Eye (tissue), 1 donor: ENCODE data around the gene PTPN1.

Experiments used
- DNase-seq: peaks from one replicate; pipeline ENCODE4 v3.0.0-alpha.2; 2015

Gene PTPN1

DNA sequence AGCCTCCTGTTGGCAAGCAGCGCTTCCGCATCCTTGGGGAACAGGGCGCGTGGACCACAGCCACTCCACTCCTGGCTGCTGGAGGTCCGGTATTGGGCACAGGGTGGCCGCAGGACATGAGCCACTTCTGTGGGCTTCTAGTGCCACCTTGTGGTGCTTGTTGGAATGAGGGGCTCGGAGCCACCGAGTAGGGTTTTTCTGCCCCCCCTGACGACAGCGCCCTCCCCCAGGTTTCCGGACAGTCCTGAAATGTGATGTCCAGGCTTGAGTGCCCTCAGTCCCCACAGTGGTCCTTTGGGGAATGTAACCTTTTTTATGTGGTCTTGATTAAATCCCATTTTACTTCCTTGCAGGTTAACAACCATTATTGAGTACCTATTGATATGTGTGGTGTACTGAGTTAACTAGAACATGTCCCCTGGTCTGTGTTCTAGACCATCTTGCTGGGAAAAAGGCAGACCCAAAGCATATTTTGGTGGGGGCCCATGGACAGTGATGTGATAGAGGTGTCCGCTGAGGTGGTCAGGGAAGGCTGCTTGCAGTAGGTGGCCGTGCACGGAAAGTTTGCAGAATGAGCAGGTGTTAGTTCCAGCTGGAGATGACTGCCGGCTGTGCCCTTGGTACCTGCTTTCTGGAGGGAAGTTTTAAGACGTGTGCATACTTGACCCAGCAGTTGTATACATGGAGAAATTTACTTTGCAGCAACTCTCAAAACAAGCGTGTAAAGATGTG is 70.0 kb downstream of the PTPN1 start:
- DNase-seq: peak; percentile 66

DNA sequence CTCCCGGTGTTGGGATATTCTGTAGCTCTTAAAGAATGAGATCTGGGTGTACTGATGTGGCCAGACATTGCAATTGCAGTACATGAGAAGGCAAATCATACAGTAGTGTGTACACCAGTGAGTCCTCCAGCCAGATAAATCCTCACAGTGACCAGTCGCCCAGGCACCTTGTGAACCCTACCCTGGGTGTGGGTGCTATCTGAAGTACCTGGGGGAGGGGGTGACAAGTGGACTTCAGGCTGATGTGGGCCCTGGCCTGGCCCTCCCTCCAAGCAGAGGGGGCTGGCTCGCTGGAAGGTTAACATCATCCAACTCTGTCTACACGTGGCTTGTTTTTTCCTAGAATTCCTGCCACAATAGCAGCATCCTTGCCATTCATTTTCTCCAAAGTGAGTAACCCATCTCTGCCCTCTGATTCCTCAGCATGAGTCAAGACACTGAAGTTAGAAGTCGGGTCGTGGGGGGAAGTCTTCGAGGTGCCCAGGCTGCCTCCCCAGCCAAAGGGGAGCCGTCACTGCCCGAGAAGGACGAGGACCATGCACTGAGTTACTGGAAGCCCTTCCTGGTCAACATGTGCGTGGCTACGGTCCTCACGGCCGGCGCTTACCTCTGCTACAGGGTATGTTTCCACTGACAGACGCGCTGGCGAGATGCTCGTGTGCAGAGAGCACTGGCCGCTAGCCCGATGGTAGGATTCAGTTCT is 70.8 kb downstream of the PTPN1 start:
- no peak for DNase-seq

DNA sequence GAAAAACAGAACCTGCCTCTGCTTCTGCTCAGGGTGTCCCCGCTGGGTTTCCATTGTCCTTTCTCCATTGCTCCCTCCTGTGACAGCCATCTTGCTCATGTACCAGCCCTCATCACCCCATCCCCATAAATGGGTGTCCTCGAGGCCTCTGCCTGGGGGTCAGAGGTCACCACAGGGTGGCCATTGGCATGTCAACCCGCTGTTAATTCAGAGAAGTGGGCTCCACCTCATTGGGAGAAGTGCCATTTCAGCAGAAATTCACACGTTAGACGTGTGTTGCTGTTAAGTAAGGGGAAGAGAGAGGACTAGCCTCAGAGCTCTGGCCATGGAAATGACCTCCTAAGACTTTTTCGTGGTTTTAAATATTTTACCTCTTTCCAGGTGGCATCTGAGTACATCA is 71.9 kb downstream of the PTPN1 start:
- DNase-seq: no peak

- DNase-seq: no peak
Observed at GRCh38 chr20:50582591-50583234, 72.5 kb downstream of the PTPN1 start.

DNA sequence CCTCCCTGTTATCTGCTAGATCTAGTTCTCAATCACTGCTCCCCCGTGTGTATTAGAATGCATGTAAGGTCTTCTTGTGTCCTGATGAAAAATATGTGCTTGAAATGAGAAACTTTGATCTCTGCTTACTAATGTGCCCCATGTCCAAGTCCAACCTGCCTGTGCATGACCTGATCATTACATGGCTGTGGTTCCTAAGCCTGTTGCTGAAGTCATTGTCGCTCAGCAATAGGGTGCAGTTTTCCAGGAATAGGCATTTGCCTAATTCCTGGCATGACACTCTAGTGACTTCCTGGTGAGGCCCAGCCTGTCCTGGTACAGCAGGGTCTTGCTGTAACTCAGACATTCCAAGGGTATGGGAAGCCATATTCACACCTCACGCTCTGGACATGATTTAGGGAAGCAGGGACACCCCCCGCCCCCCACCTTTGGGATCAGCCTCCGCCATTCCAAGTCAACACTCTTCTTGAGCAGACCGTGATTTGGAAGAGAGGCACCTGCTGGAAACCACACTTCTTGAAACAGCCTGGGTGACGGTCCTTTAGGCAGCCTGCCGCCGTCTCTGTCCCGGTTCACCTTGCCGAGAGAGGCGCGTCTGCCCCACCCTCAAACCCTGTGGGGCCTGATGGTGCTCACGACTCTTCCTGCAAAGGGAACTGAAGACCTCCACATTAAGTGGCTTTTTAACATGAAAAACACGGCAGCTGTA is 73.4 kb downstream of the PTPN1 start:
- no peak for DNase-seq

- no peak for DNase-seq
Observed at GRCh38 chr20:50584687-50585086, 74.5 kb downstream of the PTPN1 start.

DNA sequence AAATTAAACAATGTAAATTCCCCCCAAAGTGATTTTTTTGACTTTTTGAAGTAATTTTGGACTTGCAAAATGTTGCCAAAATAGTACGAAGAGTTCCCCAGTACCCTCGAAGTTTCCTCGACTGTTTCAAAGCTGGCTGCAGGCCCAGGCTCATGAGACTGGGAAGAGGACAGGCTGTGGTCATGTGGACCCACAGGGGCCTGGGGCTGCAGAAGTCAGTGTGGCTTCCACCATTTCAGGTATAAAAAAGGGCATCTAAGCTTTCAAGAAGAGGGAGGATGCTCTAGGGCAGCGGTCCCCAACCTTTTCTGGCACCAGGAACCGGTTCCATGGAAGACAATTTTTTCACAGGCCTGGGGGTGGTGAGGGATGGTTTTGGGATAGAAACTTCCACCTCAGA is 75.0 kb downstream of the PTPN1 start:
- DNase-seq: no peak

DNA sequence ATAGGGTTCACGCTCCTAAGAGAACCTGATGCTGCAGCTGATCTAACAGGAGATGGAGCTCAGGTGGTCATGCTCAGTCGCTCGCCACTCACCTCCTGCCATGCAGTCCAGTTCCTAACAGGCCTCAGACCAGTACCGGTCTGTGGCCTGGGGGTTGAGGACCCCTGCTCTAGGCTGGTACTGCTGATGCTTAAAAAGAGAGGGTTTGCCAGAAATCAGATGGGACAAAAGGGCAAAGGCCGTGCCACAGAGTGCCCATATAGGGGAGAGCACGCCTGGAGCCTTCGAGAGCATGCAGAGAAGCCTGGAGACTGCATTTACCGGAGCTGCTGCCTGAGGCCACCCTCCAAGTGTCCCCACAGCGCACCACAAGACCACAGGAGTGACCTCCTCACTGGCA is 75.5 kb downstream of the PTPN1 start:
- no peak for DNase-seq

DNA sequence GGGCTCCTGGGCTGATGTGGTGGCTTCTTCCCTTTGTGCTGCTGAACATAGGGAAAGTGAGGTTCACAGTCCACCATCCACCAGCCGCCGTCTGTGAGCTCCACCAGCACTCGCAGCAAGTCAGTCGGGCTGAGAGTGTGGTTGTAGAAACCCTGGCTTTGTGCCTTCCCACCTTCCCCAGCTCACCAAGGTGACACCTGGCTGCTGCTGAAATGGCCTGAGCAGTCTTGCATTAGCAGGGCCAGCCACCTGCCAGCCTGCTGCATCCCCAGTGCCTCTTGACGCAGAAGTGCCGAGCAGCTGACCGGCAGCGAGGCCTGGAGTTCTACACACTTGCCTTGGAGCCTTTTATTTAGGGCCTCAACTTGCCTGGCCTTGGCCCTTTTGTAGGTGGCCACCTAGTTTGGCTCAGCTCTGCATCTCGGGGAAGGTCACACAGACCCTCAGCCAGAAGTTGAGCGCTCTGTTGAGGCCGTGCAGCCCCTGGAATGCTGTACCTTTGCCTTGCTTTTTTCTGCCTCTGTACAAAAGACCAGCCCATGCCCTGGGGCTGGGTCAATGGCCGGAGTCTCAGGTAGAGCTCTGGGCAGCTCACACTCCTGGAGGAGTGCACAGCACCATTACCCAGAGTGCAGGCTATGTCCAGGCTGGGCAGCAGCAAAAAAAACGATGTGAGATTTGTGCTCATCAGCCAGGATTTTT is 76.5 kb downstream of the PTPN1 start:
- DNase-seq: no peak

DNA sequence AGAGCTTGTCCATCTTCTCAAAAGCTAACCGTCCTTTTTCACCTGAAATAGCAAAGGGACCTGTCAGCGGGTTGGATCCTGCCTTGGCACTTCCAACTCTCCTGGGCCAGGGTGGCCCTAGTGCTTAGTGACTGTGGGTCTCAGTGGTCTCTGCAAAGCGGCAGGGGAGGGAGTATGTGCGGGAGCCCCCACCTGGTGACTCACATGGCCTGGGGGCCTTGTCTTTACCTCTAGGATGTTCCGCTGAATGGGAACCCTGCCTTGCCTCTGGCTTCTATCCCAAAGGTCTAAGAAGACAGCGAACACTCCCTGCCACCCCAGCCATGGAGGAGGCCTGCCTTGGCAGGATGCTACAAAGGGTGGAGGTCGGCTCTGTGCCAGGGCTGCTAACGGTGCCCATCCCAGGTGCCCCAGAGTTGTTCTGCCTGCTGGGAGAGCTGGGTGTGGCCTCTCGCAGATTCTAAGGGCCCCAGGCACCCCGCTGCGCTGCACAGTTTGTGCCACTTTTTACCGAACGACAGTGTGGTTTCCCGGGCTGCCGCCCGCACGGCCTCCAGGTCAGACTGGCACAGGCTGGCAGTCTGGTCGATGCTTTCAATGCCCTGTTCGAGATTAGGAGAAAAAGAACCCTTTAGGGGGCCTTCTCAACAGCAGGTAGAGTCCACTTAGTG is 77.2 kb downstream of the PTPN1 start:
- DNase-seq: no peak

GRCh38 chr20:50588034-50588736 is 78.0 kb downstream of the PTPN1 start:
- DNase-seq: peak; percentile 70

DNA sequence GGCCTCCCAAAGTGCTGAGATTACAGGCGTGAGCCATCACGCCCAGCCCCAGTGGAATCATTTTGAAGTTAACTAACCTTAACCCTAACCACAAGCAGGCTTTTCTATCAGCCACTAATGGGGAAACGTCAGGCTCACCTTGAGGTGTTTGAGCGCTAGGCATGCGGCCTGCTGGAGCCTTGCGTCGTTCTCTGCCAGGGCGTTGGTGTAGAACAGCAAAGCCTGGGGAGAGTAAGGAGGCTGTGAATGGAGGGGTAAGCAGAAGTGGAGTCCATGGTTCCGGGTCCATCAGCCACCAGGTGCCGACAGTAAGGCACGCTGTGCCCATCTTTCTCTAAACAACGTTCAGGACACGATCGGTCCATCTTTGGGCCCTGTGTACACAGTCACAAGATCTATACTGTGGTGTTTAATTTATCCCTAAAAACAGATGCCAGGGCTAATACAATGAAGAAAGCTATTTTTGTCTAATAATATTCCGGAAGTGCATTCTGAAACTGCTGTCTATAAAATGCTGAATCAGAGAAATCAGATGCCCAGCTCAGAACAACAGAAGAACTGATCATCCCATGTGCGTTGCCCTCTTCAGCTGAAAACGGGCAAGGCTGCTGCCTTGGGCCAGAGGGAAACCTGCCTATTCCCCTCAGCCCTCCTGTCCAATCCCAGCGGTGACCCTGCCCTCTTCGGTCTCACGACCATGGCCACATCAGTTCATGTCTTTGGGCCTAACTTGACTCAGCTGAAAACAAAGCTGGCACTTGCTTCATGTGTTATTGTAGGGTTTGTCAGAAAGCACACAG is 79.6 kb downstream of the PTPN1 start:
- DNase-seq: no peak

DNA sequence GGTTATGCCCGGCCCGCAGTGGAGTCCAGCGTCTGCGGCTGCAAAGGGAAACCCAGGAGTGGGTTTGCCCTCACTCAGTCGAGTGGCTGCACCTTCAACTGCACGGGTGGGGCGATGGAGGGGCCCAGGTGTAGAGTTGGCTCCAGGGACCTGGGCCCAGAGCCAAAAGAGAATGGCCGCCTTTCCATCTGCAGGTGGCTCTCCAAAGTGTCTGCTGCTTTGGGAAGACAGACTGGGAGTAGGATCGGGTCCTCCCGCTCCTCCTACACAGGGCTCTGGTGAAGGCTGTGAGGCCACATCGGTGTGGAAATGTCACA is 80.1 kb downstream of the PTPN1 start:
- no peak for DNase-seq

GRCh38 chr20:50591233-50591852 is 81.2 kb downstream of the PTPN1 start:
- DNase-seq: no peak

GRCh38 chr20:50592282-50593004 is 82.3 kb downstream of the PTPN1 start:
- DNase-seq: no peak

DNA sequence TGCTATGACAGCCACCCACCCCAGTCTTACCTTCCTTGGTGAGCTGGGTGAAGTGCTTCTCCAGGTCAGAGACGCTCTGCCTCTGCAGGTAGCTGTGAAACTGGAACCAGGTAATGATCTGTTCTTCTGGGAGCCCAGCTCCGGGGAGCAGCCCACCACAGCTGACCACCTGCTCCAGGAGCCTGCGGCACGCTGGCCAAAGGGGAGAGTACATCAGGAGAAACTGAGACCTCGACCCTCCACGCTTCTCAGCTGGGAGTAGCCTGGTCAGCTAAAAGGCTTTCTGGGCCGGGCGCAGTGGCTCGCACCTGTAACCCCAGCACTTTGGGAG is 82.8 kb downstream of the PTPN1 start:
- DNase-seq: no peak

GRCh38 chr20:50594231-50594590 is 84.0 kb downstream of the PTPN1 start:
- no peak for DNase-seq

DNA sequence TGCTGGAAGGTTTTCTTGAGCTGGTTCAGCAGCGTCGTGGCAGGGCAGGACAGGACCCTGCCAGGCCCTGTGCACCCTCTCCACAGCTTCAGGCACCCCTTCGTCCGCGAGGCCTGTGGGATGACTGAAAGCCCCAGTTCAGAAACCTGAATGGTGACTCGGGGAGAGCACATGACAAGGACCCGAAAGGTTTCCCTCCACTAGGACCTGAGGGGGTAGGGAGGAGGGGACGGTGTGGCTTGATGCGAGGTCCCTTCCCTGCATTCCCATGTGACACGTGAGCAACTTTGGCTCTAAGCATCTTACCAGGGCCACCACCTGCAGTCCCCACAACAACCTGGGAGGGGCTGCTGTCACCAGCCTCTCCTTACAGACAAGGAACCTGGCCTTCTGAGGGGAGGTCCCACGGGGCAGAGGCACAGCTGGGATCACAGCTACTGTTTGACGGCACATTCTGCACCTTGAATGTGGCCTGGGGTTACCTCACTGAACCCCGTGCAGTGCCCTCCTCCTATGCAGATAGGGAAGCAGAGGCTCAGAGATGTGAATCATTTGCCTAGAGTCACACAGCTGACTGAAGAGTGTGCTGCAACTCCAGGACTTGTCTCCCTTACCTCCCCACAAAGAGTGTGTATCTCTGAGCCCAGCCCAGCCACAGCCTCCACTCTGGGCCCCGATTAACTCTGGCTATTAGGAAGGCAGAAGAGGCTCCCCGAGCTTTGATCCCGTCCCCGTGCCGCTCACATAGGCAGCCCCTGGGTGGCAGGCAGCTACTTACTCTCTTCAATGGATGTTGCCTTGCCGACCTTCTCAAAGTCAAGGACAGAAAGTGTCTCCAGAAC is 84.6 kb downstream of the PTPN1 start:
- peak; percentile 19 for DNase-seq

GRCh38 chr20:50595433-50595895 is 85.3 kb downstream of the PTPN1 start:
- no peak for DNase-seq
